ENCODE results near the gene CCDC138. TPM values are rescaled to one million over a fixed set of nuclear protein-coding genes. Genes with fewer than 3 reads are reported as not detected.

Gene CCDC138
- total RNA-seq, 2 experiments from 2014 or later, result 4.7 to 5.8 TPM

DNA sequence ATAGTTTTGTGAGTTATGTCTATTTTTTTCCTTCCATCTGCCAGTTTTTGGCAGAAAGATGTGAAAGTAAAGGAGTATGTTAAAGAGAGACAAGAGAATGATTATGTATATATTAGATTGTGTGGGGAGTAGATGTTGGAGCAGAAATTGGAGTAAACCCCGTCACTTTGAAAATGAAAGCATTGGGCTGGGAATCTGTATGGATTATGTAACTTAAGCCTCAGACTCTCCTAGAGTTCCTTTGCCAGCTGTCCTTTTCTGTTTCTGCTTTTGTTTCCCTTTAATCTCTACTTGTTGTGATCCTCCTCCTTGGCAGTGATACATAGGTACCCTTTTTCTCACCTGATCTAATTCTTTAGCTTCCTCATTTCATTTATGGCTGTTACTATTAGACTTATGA is 19.2 kb downstream of the CCDC138 start:
- CTCF ChIA-PET, result no interaction called here
- intact Hi-C loops (cut with DNase I, micrococcal nuclease), result no loop called here
- no peak for TF ChIP-seq CTCF (IDR thresholded peaks at IDR 0.05)

GRCh38 chr2:108806371-108807113 is 20.0 kb downstream of the CCDC138 start:
- no peak overlapping the region for H3K4me3 Mint-ChIP-seq
- H3K27me3 ChIP-seq (ENCODE audit: control insufficient read depth in 1 of 2, insufficient read depth in 2 of 2, low read length in 2 of 2), result no peaks in the 10 kb centered on the region
- H3K9me3 Mint-ChIP-seq, result peaks cover 9% of the 10 kb centered on the region
- peaks cover 79% of the 10 kb centered on the region for H3K36me3 Mint-ChIP-seq (ENCODE audit: low read depth)
- DNase-seq (no peak), ATAC-seq (ENCODE audit: poor library complexity) (no peak)
- no peaks in the 10 kb centered on the region for H3K4me1 ChIP-seq (ENCODE audit: insufficient read depth, low read length)
- peaks cover 4% of the 10 kb centered on the region for H3K36me3 ChIP-seq (ENCODE audit: insufficient read depth, low read length)
- H3K4me1 Mint-ChIP-seq (ENCODE audit: low read depth), result no peaks in the 10 kb centered on the region
- no peak overlapping the region for H3K27ac ChIP-seq (ENCODE audit: low read depth in 1 of 2, low read length in 2 of 2)
- ChIA-PET CTCF (no interaction called here), POLR2A (no interaction called here)
- H3K27me3 Mint-ChIP-seq, result no peaks in the 10 kb centered on the region
- no peak overlapping the region for H3K4me3 ChIP-seq (ENCODE audit: low read length)
- intact Hi-C loops (cut with DNase I, micrococcal nuclease), result no loop called here
- peaks cover 5 to 12% of the 10 kb centered on the region in 2 experiments for H3K9me3 ChIP-seq (ENCODE audit: control insufficient read depth in 1 of 2, insufficient read depth in 1 of 2, low read length in 2 of 2)
- no peak overlapping the region for H3K27ac Mint-ChIP-seq
- TF ChIP-seq CTCF (IDR thresholded peaks at IDR 0.05), result no peak

More for the DNA sequence above, 19.2 kb downstream of the CCDC138 start:
- H3K4me3 ChIP-seq (ENCODE audit: low read length), result no peak overlapping the region
- Mint-ChIP-seq H3K36me3 (ENCODE audit: low read depth) (peaks cover 71% of the 10 kb centered on the region), H3K27ac (no peak overlapping the region), H3K4me3 (no peak overlapping the region), H3K27me3 (no peaks in the 10 kb centered on the region), H3K4me1 (ENCODE audit: low read depth) (no peaks in the 10 kb centered on the region), H3K9me3 (peaks cover 9% of the 10 kb centered on the region)
- peaks cover 4% of the 10 kb centered on the region for H3K36me3 ChIP-seq (ENCODE audit: insufficient read depth, low read length)
- peaks cover 5 to 12% of the 10 kb centered on the region in 2 experiments for H3K9me3 ChIP-seq (ENCODE audit: control insufficient read depth in 1 of 2, insufficient read depth in 1 of 2, low read length in 2 of 2)
- POLR2A ChIA-PET, result no interaction called here
- no peak overlapping the region for H3K27ac ChIP-seq (ENCODE audit: low read depth in 1 of 2, low read length in 2 of 2)
- no peaks in the 10 kb centered on the region for H3K4me1 ChIP-seq (ENCODE audit: insufficient read depth, low read length)
- no peak for DNase-seq
- no peaks in the 10 kb centered on the region for H3K27me3 ChIP-seq (ENCODE audit: control insufficient read depth in 1 of 2, insufficient read depth in 2 of 2, low read length in 2 of 2)
- ATAC-seq (ENCODE audit: poor library complexity), result no peak

DNA sequence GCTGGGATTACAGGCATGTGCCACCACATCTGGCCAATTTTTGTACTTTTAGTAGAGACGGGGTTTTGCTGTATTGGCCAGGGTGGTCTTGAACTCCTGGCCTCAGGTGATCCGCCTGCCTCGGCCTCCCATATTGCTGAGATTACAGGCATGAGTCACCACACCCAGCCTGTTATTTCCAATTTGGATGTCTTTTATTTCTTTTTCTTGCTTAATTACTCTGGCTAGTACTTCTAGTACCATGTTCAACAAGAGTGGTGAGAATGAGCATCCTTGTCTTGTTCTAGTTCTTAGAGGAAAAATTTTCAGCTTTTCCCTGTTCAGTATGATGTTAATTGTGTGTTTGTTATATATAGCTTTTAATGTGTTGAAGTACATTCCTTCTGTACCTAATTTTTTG is 23.4 kb downstream of the CCDC138 start:
- H3K27ac ChIP-seq (ENCODE audit: low read depth in 1 of 2, low read length in 2 of 2), result no peak overlapping the region
- DNase-seq, result no peak
- no peak for TF ChIP-seq CTCF (IDR thresholded peaks at IDR 0.05)
- H3K4me3 ChIP-seq (ENCODE audit: low read length), result no peak overlapping the region
- H3K4me1 ChIP-seq (ENCODE audit: insufficient read depth, low read length), result no peaks in the 10 kb centered on the region
- Mint-ChIP-seq H3K4me3 (no peak overlapping the region), H3K27me3 (no peaks in the 10 kb centered on the region), H3K36me3 (ENCODE audit: low read depth) (peaks cover 79% of the 10 kb centered on the region), H3K9me3 (peaks cover 9% of the 10 kb centered on the region), H3K27ac (no peak overlapping the region), H3K4me1 (ENCODE audit: low read depth) (no peaks in the 10 kb centered on the region)
- H3K36me3 ChIP-seq (ENCODE audit: insufficient read depth, low read length), result peaks cover 3% of the 10 kb centered on the region
- no peak for ATAC-seq (ENCODE audit: poor library complexity)
- ChIA-PET CTCF (interaction anchor here (1.0 kb wide), 1 partner anchor 10 kb away, joined by 3 read pairs; no protein-coding TSS in a partner anchor), POLR2A (no interaction called here)
- intact Hi-C loops (cut with DNase I, micrococcal nuclease), result no loop called here
- H3K27me3 ChIP-seq (ENCODE audit: control insufficient read depth in 1 of 2, insufficient read depth in 2 of 2, low read length in 2 of 2), result no peaks in the 10 kb centered on the region
- peaks cover 5 to 12% of the 10 kb centered on the region in 2 experiments for H3K9me3 ChIP-seq (ENCODE audit: control insufficient read depth in 1 of 2, insufficient read depth in 1 of 2, low read length in 2 of 2)

Data from CD4-positive, alpha-beta T cell (primary cell).